ENCODE measurements around the gene PRELP.

Gene PRELP

GRCh38 chr1:203478231-203478630 is 2.6 kb downstream of the PRELP start:
- DNase-seq (ENCODE audit: low read depth in 2 of 2), result no peak

- DNase-seq (ENCODE audit: low read depth in 2 of 2), result no peak
Observed at GRCh38 chr1:203478986-203479385, 3.4 kb downstream of the PRELP start.

- no peak for DNase-seq (ENCODE audit: low read depth in 2 of 2)
Observed at GRCh38 chr1:203479646-203480045, 4.0 kb downstream of the PRELP start.

- DNase-seq (ENCODE audit: low read depth in 2 of 2), result no peak
Observed at GRCh38 chr1:203480084-203480483, 4.5 kb downstream of the PRELP start.

GRCh38 chr1:203480525-203481084 is 5.0 kb downstream of the PRELP start:
- DNase-seq (ENCODE audit: low read depth in 2 of 2), result peak; percentile 25 to 45

- no peak for DNase-seq (ENCODE audit: low read depth in 2 of 2)
Observed at GRCh38 chr1:203481196-203481595, 5.6 kb downstream of the PRELP start.

GRCh38 chr1:203486618-203487370 is 11.2 kb downstream of the PRELP start:
- DNase-seq (ENCODE audit: low read depth in 2 of 2), result no peak

GRCh38 chr1:203488539-203488938 is 12.9 kb downstream of the PRELP start:
- no peak for DNase-seq (ENCODE audit: low read depth in 2 of 2)

- no peak for DNase-seq (ENCODE audit: low read depth in 2 of 2)
Observed at GRCh38 chr1:203490607-203491006, 15.0 kb downstream of the PRELP start.

GRCh38 chr1:203491664-203492063 is 16.1 kb downstream of the PRELP start:
- no peak for DNase-seq (ENCODE audit: low read depth in 2 of 2)

- no peak for DNase-seq (ENCODE audit: low read depth in 2 of 2)
Observed at GRCh38 chr1:203492082-203492747, 16.6 kb downstream of the PRELP start.

GRCh38 chr1:203492748-203493130 is 17.1 kb downstream of the PRELP start:
- no peak for DNase-seq (ENCODE audit: low read depth in 2 of 2)

GRCh38 chr1:203493901-203494300 is 18.3 kb downstream of the PRELP start, which contains the start of gene OPTC:
Gene OPTC, plus strand, starts transcription at chr1:203494153. Its CDS starts 1,853 bp downstream, at chr1:203496006.
- no peak for DNase-seq (ENCODE audit: low read depth in 2 of 2)

GRCh38 chr1:203495845-203496244 is 20.2 kb downstream of the PRELP start:
- DNase-seq (ENCODE audit: low read depth in 2 of 2), result no peak

GRCh38 chr1:203497269-203497777 is 21.7 kb downstream of the PRELP start:
- DNase-seq (ENCODE audit: low read depth in 2 of 2), result no peak

- DNase-seq (ENCODE audit: low read depth in 2 of 2), result no peak
Observed at GRCh38 chr1:203499643-203500278, 24.2 kb downstream of the PRELP start.

- DNase-seq (ENCODE audit: low read depth in 2 of 2), result no peak
Observed at GRCh38 chr1:203500279-203500678, 24.7 kb downstream of the PRELP start.

- no peak for DNase-seq (ENCODE audit: low read depth in 2 of 2)
Observed at GRCh38 chr1:203503836-203504235, 28.2 kb downstream of the PRELP start.

- DNase-seq (ENCODE audit: low read depth in 2 of 2), result peak; percentile 63 to 77
Observed at GRCh38 chr1:203504400-203505250, 29.0 kb downstream of the PRELP start.

- no peak for DNase-seq (ENCODE audit: low read depth in 2 of 2)
Observed at GRCh38 chr1:203505526-203506204, 30.1 kb downstream of the PRELP start.

Data from stimulated activated CD4-positive, alpha-beta T cell treated with anti-CD3 and anti-CD28 coated beads, Interleukin-1b, Interleukin-23, amount 100 ng/mL, for 4 hours (primary cell).